Measurements from ENCODE around the gene TEX29. TPM values are rescaled to one million over a fixed set of nuclear protein-coding genes. Genes with fewer than 3 reads are reported as not detected.

The TEX29 gene
- total RNA-seq, 1 experiment from 2014 or later, result 0.33 TPM

DNA sequence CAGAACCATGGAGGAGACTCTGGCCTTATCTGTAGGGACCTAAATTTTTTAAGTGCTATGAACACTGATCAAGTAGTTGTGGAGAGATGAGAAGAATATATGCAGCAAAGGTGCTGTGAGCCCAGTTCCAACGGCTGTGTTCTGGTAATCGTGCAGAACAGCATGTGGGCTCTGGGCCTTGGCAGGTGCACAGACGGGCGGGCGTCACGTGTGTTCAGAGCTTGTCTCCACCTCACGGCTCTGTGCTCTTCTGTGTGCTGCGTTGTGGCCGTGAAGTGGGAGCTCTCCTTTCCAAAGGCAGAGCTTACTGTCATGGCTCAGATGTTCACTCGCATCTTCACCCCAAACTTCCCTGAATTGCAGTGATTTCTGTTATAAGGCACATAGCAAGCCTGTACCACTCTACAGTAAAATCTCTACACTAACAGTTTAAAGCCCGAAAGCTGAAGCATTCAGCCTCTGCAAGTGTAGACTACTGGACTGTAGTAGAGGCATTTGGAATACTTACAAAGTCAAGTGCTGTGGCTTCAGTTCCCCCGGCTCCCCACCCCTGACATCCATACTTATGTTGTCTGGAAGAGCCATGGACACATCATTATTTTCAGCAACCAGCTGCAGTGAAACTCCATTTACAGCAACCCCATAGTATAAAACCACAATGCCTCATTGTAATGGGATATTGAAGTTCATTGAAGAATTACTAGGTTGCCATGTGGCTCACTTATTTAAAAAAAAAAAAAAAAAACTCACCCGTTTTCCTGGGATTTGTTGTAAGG, 27.5 kb upstream of the TEX29 start:
- H3T11ph ChIP-seq (ENCODE audit: low read length), result no peak overlapping the region
- WGBS (ENCODE audit: extremely low coverage, insufficient read length, low lambda C conversion rate), result no CpG with 5 or more reads among the region's 13 CpGs
- H2BK12ac ChIP-seq (ENCODE audit: insufficient read length, low read depth, low read length), result no peak overlapping the region
- no peaks in the 10 kb centered on the region for H3K9me3 ChIP-seq (ENCODE audit: control insufficient read depth, low read depth, low read length)
- H3K9ac ChIP-seq (ENCODE audit: extremely low read depth, insufficient read length, low read length), result no peak overlapping the region
- H3K4ac ChIP-seq (ENCODE audit: low read depth, low read length), result no peak overlapping the region
- no peak for DNase-seq
- no peaks in the 10 kb centered on the region for H3K4me1 ChIP-seq (ENCODE audit: insufficient read depth, low read length)
- H4K20me1 ChIP-seq (ENCODE audit: control insufficient read depth, insufficient read depth, insufficient read length), result no peaks in the 10 kb centered on the region
- no peak overlapping the region for H2BK120ac ChIP-seq (ENCODE audit: low read depth, low read length, poor library complexity, severe bottlenecking)
- H2AK5ac ChIP-seq (ENCODE audit: insufficient read length, low read length), result no peak overlapping the region
- no peaks in the 10 kb centered on the region for H3K9me3 Mint-ChIP-seq
- H3K4me3 Mint-ChIP-seq, result no peak overlapping the region
- no peak overlapping the region for H3K56ac ChIP-seq (ENCODE audit: insufficient read length, low read depth, low read length)
- H4K8ac ChIP-seq (replicated peaks; ENCODE audit: insufficient read length, low read depth, low read length), result no peak overlapping the region
- H3K23ac ChIP-seq (ENCODE audit: insufficient read length, low read depth, low read length), result no peak overlapping the region
- H3K14ac ChIP-seq (ENCODE audit: insufficient read depth, low read length), result no peak overlapping the region
- H3K79me2 ChIP-seq (ENCODE audit: insufficient read depth, low read length), result no peaks in the 10 kb centered on the region
- TF ChIP-seq, protein P1, sequence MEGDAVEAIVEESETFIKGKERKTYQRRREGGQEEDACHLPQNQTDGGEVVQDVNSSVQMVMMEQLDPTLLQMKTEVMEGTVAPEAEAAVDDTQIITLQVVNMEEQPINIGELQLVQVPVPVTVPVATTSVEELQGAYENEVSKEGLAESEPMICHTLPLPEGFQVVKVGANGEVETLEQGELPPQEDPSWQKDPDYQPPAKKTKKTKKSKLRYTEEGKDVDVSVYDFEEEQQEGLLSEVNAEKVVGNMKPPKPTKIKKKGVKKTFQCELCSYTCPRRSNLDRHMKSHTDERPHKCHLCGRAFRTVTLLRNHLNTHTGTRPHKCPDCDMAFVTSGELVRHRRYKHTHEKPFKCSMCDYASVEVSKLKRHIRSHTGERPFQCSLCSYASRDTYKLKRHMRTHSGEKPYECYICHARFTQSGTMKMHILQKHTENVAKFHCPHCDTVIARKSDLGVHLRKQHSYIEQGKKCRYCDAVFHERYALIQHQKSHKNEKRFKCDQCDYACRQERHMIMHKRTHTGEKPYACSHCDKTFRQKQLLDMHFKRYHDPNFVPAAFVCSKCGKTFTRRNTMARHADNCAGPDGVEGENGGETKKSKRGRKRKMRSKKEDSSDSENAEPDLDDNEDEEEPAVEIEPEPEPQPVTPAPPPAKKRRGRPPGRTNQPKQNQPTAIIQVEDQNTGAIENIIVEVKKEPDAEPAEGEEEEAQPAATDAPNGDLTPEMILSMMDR (conservative IDR thresholded peaks at IDR 0.05), result no peak
- no peak overlapping the region for H2BK15ac ChIP-seq (ENCODE audit: low read depth, low read length)
- no peak overlapping the region for H4K5ac ChIP-seq (ENCODE audit: insufficient read length, low read depth, low read length)
- no peak overlapping the region for H3K4me2 ChIP-seq (ENCODE audit: insufficient read depth, insufficient read length, low read length)
- no peaks in the 10 kb centered on the region for H3K4me1 Mint-ChIP-seq
- no peaks in the 10 kb centered on the region for H3K23me2 ChIP-seq (ENCODE audit: insufficient read length, low read depth, low read length, poor library complexity, severe bottlenecking)
- H2AFZ ChIP-seq (ENCODE audit: low read length), result no peak overlapping the region
- H3K27ac ChIP-seq (ENCODE audit: insufficient read length, low read depth, low read length), result no peak overlapping the region
- H2BK20ac ChIP-seq (ENCODE audit: low read depth, low read length, poor library complexity, severe bottlenecking), result no peak overlapping the region
- no peaks in the 10 kb centered on the region for H3K27me3 ChIP-seq (ENCODE audit: insufficient read depth, low read length)
- H4K91ac ChIP-seq (ENCODE audit: insufficient read length, low read depth, low read length), result no peak overlapping the region
- peaks cover 4 to 35% (median 29%) of the 10 kb centered on the region in 3 experiments; a peak in 6 of 7 replicates for H3K36me3 Mint-ChIP-seq (ENCODE audit: insufficient read depth in 1 of 3, low read depth in 3 of 3)
- no peak overlapping the region for H3K18ac ChIP-seq (ENCODE audit: insufficient read length, low read depth, low read length)
- no peak overlapping the region for H2BK5ac ChIP-seq (ENCODE audit: insufficient read length, low read length)
- no peak overlapping the region for H3K27ac Mint-ChIP-seq
- no peaks in the 10 kb centered on the region for H3K79me1 ChIP-seq (ENCODE audit: insufficient read depth, low read depth, low read length, poor library complexity, severe bottlenecking)
- no peaks in the 10 kb centered on the region for H3K27me3 Mint-ChIP-seq (ENCODE audit: low read depth)
